A673 (cell line): ENCODE results near the gene SSTR4.

Experiments used
- CTCF ChIP-seq: fragments of 300-800, 200-600 bp; sonication (generic); conservative IDR thresholded peaks from 2 replicates; pipeline ENCODE4 v1.5.1; 2017; ENCODE audit warnings: low read depth, mild to moderate bottlenecking, antibody characterized with exemption, low read length, moderate library complexity, mixed read lengths
- EZH2 ChIP-seq: fragments of 200-600 bp; sonication (generic); IDR thresholded peaks from 2 replicates; pipeline ENCODE4 v1.6.1; 2017; ENCODE audit warnings: borderline replicate concordance, low read depth, mild to moderate bottlenecking, mixed read lengths, antibody characterized with exemption, low read length; ENCODE audit not compliant: poor library complexity, severe bottlenecking

DNA sequence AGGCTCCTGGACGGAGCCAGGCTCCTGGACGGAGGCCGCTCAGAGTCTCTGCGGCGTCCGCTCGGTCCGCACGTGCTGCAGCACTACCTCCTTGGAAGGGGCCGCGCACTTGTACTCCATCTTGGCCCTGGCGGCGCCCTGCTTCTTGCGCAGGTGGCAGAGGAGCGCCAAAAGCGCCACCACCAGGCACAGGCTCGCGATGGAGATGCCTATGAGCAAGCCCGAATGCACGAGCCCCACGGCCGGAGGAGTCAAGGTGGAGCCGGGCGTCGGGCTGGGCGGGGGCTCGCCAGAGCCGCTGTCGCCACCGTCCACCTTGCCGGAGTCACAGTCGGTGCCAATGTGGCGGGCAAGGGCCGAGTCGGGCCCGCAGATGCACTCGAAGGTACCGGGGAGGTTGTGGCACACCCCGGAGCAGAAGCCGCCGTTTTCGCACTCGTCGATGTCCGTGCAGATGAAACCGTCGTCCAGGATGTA is 12.7 kb downstream of the SSTR4 start:
- TF ChIP-seq EZH2 (no peak), CTCF (no peak)
